Measurements from ENCODE around the gene SMOC2.
"Not testable (repeated sequence)": the region's sequence is repeated elsewhere in the genome, so short reads cannot be mapped to it uniquely, and the experiment has no call there.

SMOC2 gene

GRCh38 chr6:168683621-168684020 lies 242.6 kb downstream of the SMOC2 start:
- no peak for DNase-seq (ENCODE audit: low spot score)

- DNase-seq (ENCODE audit: low spot score): no peak
Observed at GRCh38 chr6:168684471-168684870, 243.5 kb downstream of the SMOC2 start.

GRCh38 chr6:168684906-168685305 lies 243.9 kb downstream of the SMOC2 start:
- no peak for DNase-seq (ENCODE audit: low spot score)

GRCh38 chr6:168686029-168686738 lies 245.2 kb downstream of the SMOC2 start:
- no peak for DNase-seq (ENCODE audit: low spot score)

GRCh38 chr6:168686831-168687730 lies 246.1 kb downstream of the SMOC2 start:
- DNase-seq (ENCODE audit: low spot score): no peak

GRCh38 chr6:168690271-168690670 lies 249.3 kb downstream of the SMOC2 start:
- DNase-seq (ENCODE audit: low spot score): no peak

GRCh38 chr6:168691774-168692173 lies 250.8 kb downstream of the SMOC2 start:
- no peak for DNase-seq (ENCODE audit: low spot score)

GRCh38 chr6:168692193-168692914 lies 251.4 kb downstream of the SMOC2 start:
- no peak for DNase-seq (ENCODE audit: low spot score)

- not testable (repeated sequence) for DNase-seq (ENCODE audit: low spot score)
Observed at GRCh38 chr6:168692915-168693257, 251.9 kb downstream of the SMOC2 start.

- DNase-seq (ENCODE audit: low spot score): not testable (repeated sequence)
Observed at GRCh38 chr6:168694797-168695196, 253.8 kb downstream of the SMOC2 start.

- DNase-seq (ENCODE audit: low spot score): peak; percentile 69
Observed at GRCh38 chr6:168695701-168696100, 254.7 kb downstream of the SMOC2 start.

GRCh38 chr6:168698923-168699322 lies 257.9 kb downstream of the SMOC2 start:
- no peak for DNase-seq (ENCODE audit: low spot score)

GRCh38 chr6:168699631-168700295 lies 258.8 kb downstream of the SMOC2 start:
- DNase-seq (ENCODE audit: low spot score): no peak

GRCh38 chr6:168700880-168701279 lies 259.9 kb downstream of the SMOC2 start:
- DNase-seq (ENCODE audit: low spot score): no peak

- DNase-seq (ENCODE audit: low spot score): no peak
Observed at GRCh38 chr6:168703990-168704389, 263.0 kb downstream of the SMOC2 start.

- DNase-seq (ENCODE audit: low spot score): peak; percentile 44
Observed at GRCh38 chr6:168704678-168705077, 263.7 kb downstream of the SMOC2 start.

GRCh38 chr6:168705271-168705670 lies 264.3 kb downstream of the SMOC2 start:
- DNase-seq (ENCODE audit: low spot score): not testable (repeated sequence)

GRCh38 chr6:168706471-168707177 lies 265.6 kb downstream of the SMOC2 start:
- no peak for DNase-seq (ENCODE audit: low spot score)

- no peak for DNase-seq (ENCODE audit: low spot score)
Observed at GRCh38 chr6:168708526-168708925, 267.5 kb downstream of the SMOC2 start.

GRCh38 chr6:168708984-168709383 lies 268.0 kb downstream of the SMOC2 start:
- DNase-seq (ENCODE audit: low spot score): no peak

GRCh38 chr6:168709390-168709789 lies 268.4 kb downstream of the SMOC2 start:
- no peak for DNase-seq (ENCODE audit: low spot score)
